NCI-H82 (cell line): Measurements from ENCODE around the gene RPTN.
"Not testable (repeated sequence)": the region's sequence is repeated elsewhere in the genome, so short reads cannot be mapped to it uniquely, and the experiment has no call there.

Experiments used
- DNase-seq: peaks from one replicate; lab custom pipeline; 2025; lab: John Stamatoyannopoulos, UW

RPTN gene

GRCh38 chr1:152165286-152166077 is 6.5 kb upstream of the RPTN start:
- DNase-seq: no peak

DNA sequence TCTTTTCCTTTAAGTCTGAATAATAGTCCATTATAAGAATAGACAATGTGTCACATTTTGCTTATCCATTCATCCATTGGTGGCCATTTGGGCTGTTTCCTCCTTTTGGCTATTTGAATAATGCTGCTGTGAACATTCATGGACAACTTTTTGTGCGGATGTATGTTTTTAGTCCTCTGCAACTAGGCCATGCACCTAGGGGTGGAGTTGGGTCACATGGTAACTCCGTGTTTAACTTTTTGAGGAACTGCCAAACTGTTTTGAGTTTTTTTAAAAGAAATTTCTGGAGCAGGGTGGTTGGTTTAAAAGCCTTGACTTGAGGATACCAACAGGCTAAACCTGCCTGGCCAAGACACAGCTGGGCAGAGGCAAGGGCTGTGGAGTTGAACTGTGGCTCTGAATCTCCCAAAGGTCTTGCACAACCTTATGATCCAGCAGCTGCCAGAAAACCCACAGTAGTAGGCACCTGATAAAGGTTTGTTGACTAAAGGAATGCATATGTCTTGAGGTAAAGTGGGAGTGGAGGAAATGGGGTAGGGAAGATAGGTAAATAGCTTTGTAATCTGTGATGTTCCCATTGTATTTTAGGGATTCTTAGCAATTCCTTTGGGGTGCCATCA is 5.6 kb upstream of the RPTN start:
- no peak for DNase-seq

GRCh38 chr1:152162792-152163463 is 3.9 kb upstream of the RPTN start:
- no peak for DNase-seq

DNA sequence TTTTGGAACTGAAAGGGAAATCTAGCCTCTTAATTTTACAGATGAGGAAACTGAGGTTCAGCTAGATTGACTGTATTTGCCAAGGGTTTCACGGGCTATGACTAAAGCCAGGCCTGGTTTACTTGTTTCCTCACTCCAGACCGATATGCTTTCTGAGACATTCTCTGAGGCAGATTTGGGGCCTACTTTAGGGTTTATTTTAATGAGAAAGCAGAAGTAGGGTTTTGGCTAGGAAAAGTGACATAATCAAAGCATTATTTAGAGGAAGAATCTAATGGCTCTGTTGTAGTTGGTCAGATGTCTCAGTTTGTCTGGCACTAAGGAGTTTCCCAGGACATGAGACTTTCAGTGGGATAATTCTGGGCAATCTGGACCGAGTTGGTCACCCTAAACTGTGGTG is 1.5 kb upstream of the RPTN start:
- DNase-seq: no peak

GRCh38 chr1:152153996-152154395 is 5.0 kb downstream of the RPTN start:
- DNase-seq: no peak

DNA sequence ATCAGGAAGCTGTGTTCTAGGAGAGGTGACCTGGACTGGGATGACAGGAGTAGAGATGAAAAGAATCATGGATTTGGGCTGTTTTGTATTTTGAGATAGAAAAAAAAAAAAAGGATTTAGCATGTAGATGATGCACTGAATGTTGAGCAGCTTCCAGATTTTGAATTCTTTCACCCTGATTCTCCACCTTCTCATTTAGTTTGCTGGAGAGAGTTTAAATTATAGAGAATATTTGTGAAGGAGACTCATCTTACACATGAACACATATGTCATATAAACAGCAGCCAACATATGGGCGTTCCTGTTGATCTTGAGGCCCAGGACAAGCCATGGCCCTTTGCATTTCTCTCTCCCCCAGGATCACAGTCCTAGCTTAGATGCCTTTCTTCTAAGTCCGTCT is 7.4 kb downstream of the RPTN start:
- no peak for DNase-seq

GRCh38 chr1:152148981-152149380 is 10.0 kb downstream of the RPTN start:
- no peak for DNase-seq

GRCh38 chr1:152148051-152148450 is 11.0 kb downstream of the RPTN start:
- no peak for DNase-seq

DNA sequence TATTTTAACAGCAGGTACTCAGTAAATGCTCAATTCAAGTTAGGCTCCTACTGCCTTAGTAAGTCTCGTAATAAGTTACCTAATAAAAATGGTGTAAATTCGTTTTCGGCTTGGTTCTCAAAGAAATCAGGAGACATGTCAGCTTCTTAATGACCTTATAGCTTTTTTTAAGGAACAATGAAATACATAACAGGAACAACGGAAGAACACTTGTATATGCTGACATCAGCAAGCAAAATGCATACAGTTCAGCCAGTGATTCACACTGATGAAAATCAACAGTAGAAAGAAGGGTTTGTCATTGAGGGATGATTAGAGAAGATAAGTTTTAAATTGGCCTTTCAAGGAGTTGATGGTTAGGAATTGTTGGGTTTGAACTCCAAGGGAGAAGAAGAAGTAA is 13.3 kb downstream of the RPTN start:
- no peak for DNase-seq

DNA sequence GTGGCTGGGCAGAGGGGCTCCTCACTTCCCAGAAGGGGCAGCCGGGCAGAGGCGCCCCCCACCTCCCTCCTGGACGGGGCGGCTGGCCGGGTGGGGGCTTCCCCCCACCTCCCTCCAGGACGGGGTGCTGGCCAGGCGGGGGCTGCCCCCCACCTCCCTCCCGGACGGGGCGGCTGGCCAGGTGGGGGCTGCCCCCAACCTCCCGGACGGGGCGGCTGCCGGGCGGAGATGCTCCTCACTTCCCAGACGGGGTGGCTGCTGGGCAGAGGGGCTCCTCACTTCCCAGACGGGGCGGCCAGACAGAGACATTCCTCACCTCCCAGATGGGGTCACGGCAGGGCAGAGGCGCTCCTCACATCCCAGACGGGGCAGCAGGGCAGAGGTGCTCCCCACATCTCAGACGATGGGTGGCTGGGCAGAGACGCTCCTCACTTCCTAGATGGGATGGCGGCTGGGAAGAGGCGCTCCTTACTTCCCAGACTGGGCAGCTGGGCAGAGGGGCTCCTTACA is 14.3 kb downstream of the RPTN start:
- DNase-seq: not testable (repeated sequence)

GRCh38 chr1:152143150-152143887 is 15.7 kb downstream of the RPTN start:
- DNase-seq: no peak

GRCh38 chr1:152141971-152142584 is 16.9 kb downstream of the RPTN start:
- peak; percentile 83 for DNase-seq

DNA sequence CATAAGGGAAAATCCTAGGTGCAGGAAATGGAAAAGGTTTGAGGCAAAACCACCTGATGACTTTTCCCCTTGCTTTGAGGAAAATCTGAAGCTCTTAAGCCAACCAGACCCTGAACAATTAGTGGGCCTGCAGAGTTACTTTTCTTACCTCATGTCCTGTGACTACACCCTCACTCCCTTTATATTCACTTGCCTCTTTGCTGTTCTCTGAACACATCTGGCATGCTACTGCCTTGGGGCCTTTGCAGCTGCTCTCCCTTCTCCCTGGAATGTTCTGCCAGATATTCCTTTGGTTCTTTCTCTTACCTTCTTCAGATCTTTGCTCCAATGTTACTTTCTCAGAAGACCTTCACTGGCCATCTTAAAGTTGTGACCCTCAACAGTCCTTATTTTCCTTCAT is 21.8 kb downstream of the RPTN start:
- no peak for DNase-seq

DNA sequence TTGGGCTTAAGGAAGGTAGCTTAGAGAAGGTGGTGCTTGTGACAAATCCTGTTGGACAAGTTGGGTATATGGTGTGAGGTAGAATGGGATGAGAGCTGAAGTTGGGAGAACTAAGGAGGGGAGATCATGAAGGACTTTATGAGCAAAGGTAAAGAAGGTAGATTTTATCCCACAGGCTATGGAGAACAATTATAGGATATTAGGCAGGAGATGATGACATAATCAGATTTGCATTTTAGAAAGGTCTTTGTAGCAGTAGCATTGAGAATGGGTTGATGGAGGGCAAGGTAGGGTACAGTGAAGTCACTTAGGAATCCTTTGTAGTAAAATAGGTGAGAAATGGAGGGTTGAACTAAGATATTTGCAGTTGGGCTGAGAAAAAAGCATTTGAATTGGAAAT is 28.8 kb downstream of the RPTN start:
- no peak for DNase-seq

GRCh38 chr1:152127673-152128072 is 31.4 kb downstream of the RPTN start:
- DNase-seq: no peak

GRCh38 chr1:152125834-152126443 is 33.1 kb downstream of the RPTN start:
- DNase-seq: no peak

GRCh38 chr1:152118915-152119314 is 40.1 kb downstream of the RPTN start:
- DNase-seq: no peak

DNA sequence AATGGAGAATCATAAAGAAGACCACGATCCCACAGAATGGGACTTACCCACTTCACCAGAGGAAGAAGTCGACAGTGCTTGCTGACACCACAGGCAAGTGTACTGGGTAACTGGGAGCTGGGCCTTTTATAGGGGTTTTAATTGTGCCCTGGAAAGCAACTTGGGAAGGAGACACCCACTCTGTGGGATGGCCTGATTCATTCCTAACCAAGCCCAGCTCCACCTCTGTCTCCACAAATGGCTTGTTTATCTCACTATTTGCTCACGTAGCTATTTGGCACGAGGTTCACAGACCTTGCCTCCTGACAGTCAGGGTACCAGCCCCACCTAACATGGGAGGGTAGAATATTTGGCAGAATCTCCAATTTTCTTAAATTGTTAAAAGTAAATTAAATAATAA is 43.7 kb downstream of the RPTN start, which contains the start of gene TCHH:
TCHH (minus strand) TSS at position 101 of the 400 bp plus-strand sequence. CDS start 1,364 bp downstream, outside the sequence.
- DNase-seq: no peak

GRCh38 chr1:152112885-152113432 is 46.1 kb downstream of the RPTN start:
- no peak for DNase-seq

GRCh38 chr1:152112101-152112884 is 46.7 kb downstream of the RPTN start:
- DNase-seq: peak; percentile 18
